MG63 (cell line): Measurements from ENCODE around the gene TBKBP1. TPM values are rescaled to one million over a fixed set of nuclear protein-coding genes. Genes with fewer than 3 reads are reported as not detected.

Experiments used
- DNase-seq: peaks from one replicate; pipeline ENCODE4 v3.0.0-alpha.2; 2020
- H3K27me3 ChIP-seq: fragments of 250-450 bp; sonication (Bioruptor Pico); 2 replicates; pipeline ENCODE4 v1.5.1; 2020; ENCODE audit warnings: mild to moderate bottlenecking, moderate library complexity
- H3K36me3 ChIP-seq: fragments of 250-450 bp; sonication (Bioruptor Pico); 2 replicates; pipeline ENCODE4 v1.5.1; 2020; ENCODE audit warnings: mild to moderate bottlenecking, moderate library complexity
- H3K4me3 ChIP-seq: fragments of 250-450 bp; sonication (Bioruptor Pico); 2 replicates; pipeline ENCODE4 v1.5.1; 2020; ENCODE audit warnings: mild to moderate bottlenecking, moderate library complexity
- H3K9me3 ChIP-seq: fragments of 250-450 bp; sonication (Bioruptor Pico); 2 replicates; pipeline ENCODE4 v1.5.1; 2020; ENCODE audit warnings: mild to moderate bottlenecking, moderate library complexity
- total RNA-seq: library from RNA; depleted of rRNA; stranded (reverse); fragments of >200 nt; shearing (Covaris generic); gene quantifications from 2 replicates; pipeline ENCODE4 v1.2.3, GENCODE V29; 2014; ENCODE audit warnings: low replicate concordance

The TBKBP1 gene
- total RNA-seq, 1 experiment from 2014 or later, result 8.4 TPM

- Histone ChIP-seq H3K27me3 (no peaks in the 10 kb centered on the region), H3K4me3 (no peak overlapping the region), H3K9me3 (no peaks in the 10 kb centered on the region), H3K36me3 (peaks cover 2% of the 10 kb centered on the region; the same call in 1 of the 2 replicates)
- peak; percentile 23 for DNase-seq
These were observed 1.6 kb upstream of the TBKBP1 start for GRCh38 chr17:47692137-47692894.

GRCh38 chr17:47692895-47693730, 848 bp upstream of the TBKBP1 start:
- H3K4me3 ChIP-seq, result peak overlapping the region; percentile 77
- no peaks in the 10 kb centered on the region for H3K9me3 ChIP-seq
- no peaks in the 10 kb centered on the region for H3K36me3 ChIP-seq
- no peak for DNase-seq
- no peaks in the 10 kb centered on the region for H3K27me3 ChIP-seq

- peak; percentile 65 for DNase-seq
- Histone ChIP-seq H3K27me3 (no peaks in the 10 kb centered on the region), H3K4me3 (peak overlapping the region; percentile 77), H3K9me3 (no peaks in the 10 kb centered on the region), H3K36me3 (peaks cover 4% of the 10 kb centered on the region)
These were observed 844 bp downstream of the TBKBP1 start for GRCh38 chr17:47694581-47695428.

GRCh38 chr17:47695429-47696376, 1.7 kb downstream of the TBKBP1 start:
- no peak for DNase-seq
- no peaks in the 10 kb centered on the region for H3K27me3 ChIP-seq
- no peaks in the 10 kb centered on the region for H3K9me3 ChIP-seq
- H3K36me3 ChIP-seq, result peaks cover 4% of the 10 kb centered on the region
- no peak overlapping the region for H3K4me3 ChIP-seq

GRCh38 chr17:47696717-47697642, 3.0 kb downstream of the TBKBP1 start:
- peaks cover 4% of the 10 kb centered on the region for H3K36me3 ChIP-seq
- no peaks in the 10 kb centered on the region for H3K27me3 ChIP-seq
- no peaks in the 10 kb centered on the region for H3K9me3 ChIP-seq
- no peak overlapping the region for H3K4me3 ChIP-seq
- no peak for DNase-seq

- Histone ChIP-seq H3K36me3 (peaks cover 4% of the 10 kb centered on the region), H3K9me3 (no peaks in the 10 kb centered on the region), H3K4me3 (no peak overlapping the region), H3K27me3 (no peaks in the 10 kb centered on the region)
- DNase-seq, result no peak
These were observed 4.1 kb downstream of the TBKBP1 start for GRCh38 chr17:47697906-47698711.

GRCh38 chr17:47698749-47699535, 5.0 kb downstream of the TBKBP1 start:
- H3K27me3 ChIP-seq, result no peaks in the 10 kb centered on the region
- peaks cover 4% of the 10 kb centered on the region for H3K36me3 ChIP-seq
- DNase-seq, result peak; percentile 39
- H3K9me3 ChIP-seq, result no peaks in the 10 kb centered on the region
- H3K4me3 ChIP-seq, result no peak overlapping the region

- Histone ChIP-seq H3K9me3 (no peaks in the 10 kb centered on the region), H3K4me3 (no peak overlapping the region), H3K36me3 (peaks cover 4% of the 10 kb centered on the region), H3K27me3 (no peaks in the 10 kb centered on the region)
- no peak for DNase-seq
These were observed 5.5 kb downstream of the TBKBP1 start for GRCh38 chr17:47699536-47699840.

GRCh38 chr17:47700471-47701449, 6.8 kb downstream of the TBKBP1 start:
- Histone ChIP-seq H3K27me3 (no peaks in the 10 kb centered on the region), H3K9me3 (no peaks in the 10 kb centered on the region), H3K4me3 (no peak overlapping the region), H3K36me3 (peaks cover 4% of the 10 kb centered on the region)
- no peak for DNase-seq

GRCh38 chr17:47701608-47702007, 7.6 kb downstream of the TBKBP1 start:
- no peak overlapping the region for H3K4me3 ChIP-seq

GRCh38 chr17:47702391-47702995, 8.5 kb downstream of the TBKBP1 start:
- Histone ChIP-seq H3K36me3 (peaks cover 4% of the 10 kb centered on the region), H3K4me3 (no peak overlapping the region), H3K9me3 (no peaks in the 10 kb centered on the region), H3K27me3 (no peaks in the 10 kb centered on the region)
- no peak for DNase-seq

More at GRCh38 chr17:47701608-47702007, 7.6 kb downstream of the TBKBP1 start:
- no peaks in the 10 kb centered on the region for H3K27me3 ChIP-seq
- H3K9me3 ChIP-seq, result no peaks in the 10 kb centered on the region
- H3K36me3 ChIP-seq, result peaks cover 4% of the 10 kb centered on the region
- no peak for DNase-seq

GRCh38 chr17:47703191-47703591, 9.2 kb downstream of the TBKBP1 start:
- Histone ChIP-seq H3K4me3 (no peak overlapping the region), H3K27me3 (no peaks in the 10 kb centered on the region), H3K9me3 (no peaks in the 10 kb centered on the region), H3K36me3 (peaks cover 4% of the 10 kb centered on the region)
- DNase-seq, result no peak
